Epithelial cell of proximal tubule (primary cell): ENCODE results near the gene VPS33B. TPM values are rescaled to one million over a fixed set of nuclear protein-coding genes. Genes with fewer than 3 reads are reported as not detected.
"Not testable (repeated sequence)": the region's sequence is repeated elsewhere in the genome, so short reads cannot be mapped to it uniquely, and the experiment has no call there.

Source experiments
- DNase-seq: peaks from one replicate; pipeline ENCODE4 v3.0.0-alpha.2; 2011; ENCODE audit warnings: low read depth
- H3K4me3 ChIP-seq: 2 replicates; pipeline ENCODE4 v1.5.1; 2011; ENCODE audit warnings: low read depth, mild to moderate bottlenecking, low read length
- total RNA-seq: library from RNA; depleted of rRNA; stranded (reverse); fragments of >200 nt; gene quantifications from 2 replicates; pipeline ENCODE4 v1.2.3, GENCODE V29; 2015
- TF ChIP-seq, protein P1 (sequence below): conservative IDR thresholded peaks from 2 replicates; pipeline ENCODE4 v1.5.1; 2012; ENCODE audit warnings: low read depth, mild to moderate bottlenecking, low read length

VPS33B gene
- total RNA-seq, 1 donor from 2014 or later, result 17.3 TPM

DNA sequence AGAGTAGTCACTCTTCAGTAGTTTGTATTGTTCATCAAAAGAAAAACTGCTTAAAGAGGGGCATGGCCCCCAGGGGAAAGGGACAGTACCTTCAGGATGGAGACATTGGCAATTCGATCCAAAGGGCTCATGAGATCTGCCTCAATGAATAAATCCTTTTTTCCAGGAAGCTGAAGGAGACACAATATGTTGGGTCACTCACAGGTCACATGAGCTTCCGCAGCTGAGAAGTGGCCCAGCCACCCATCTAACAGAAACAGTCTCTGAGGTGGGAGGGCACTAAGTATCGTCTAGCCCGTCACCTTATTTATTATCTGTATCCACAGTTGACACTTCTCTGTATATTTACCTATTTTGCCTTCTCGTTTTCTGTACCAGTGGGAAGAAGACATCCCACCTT is 4.7 kb downstream of the VPS33B start:
- TF ChIP-seq, protein P1, sequence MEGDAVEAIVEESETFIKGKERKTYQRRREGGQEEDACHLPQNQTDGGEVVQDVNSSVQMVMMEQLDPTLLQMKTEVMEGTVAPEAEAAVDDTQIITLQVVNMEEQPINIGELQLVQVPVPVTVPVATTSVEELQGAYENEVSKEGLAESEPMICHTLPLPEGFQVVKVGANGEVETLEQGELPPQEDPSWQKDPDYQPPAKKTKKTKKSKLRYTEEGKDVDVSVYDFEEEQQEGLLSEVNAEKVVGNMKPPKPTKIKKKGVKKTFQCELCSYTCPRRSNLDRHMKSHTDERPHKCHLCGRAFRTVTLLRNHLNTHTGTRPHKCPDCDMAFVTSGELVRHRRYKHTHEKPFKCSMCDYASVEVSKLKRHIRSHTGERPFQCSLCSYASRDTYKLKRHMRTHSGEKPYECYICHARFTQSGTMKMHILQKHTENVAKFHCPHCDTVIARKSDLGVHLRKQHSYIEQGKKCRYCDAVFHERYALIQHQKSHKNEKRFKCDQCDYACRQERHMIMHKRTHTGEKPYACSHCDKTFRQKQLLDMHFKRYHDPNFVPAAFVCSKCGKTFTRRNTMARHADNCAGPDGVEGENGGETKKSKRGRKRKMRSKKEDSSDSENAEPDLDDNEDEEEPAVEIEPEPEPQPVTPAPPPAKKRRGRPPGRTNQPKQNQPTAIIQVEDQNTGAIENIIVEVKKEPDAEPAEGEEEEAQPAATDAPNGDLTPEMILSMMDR, result no peak
- no peak overlapping the region for H3K4me3 ChIP-seq
- no peak for DNase-seq

DNA sequence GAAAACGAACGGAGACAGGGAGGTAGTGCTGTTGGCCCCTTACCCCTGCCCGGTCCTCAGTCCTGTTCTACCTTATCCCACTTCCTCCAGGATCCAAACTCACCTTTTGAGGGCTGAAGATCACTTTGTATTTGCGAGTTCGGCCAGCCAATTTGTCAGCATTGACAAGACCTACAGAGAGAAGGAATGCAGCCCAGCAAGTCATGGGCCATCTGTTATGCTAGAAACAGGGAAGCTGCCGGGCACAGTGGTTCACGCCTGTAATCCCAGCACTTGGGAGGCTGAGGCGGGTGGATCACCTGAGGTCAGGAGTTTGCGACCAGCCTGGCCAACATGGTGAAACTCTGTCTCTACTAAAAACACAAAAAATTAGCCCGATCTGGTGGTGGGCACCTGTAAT is 8.7 kb downstream of the VPS33B start:
- DNase-seq, H3K4me3 ChIP-seq: not testable (repeated sequence)

DNA sequence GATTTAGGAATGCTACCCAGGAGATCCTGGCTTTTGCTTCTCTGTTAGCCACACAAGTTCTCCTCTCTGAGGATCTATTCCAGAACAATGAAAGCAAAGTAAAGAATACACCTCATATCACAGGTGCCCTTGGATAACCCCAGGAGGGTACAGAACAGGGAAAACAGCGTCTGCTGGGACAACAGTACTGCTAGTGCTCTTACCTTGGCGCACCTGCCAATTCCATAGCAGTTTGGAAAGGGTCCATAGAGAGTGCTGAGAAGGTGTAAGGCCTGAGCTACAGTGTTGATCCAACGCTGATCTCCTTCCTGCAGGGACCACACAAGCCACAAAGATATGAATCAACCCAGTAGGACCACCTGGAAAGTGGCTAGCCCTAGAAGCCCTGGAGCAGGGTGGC is 15.1 kb downstream of the VPS33B start:
- DNase-seq, result no peak
- TF ChIP-seq, protein P1, result no peak
- no peak overlapping the region for H3K4me3 ChIP-seq

- no peak for DNase-seq
- no peak overlapping the region for H3K4me3 ChIP-seq
- TF ChIP-seq, protein P1, result no peak
Observed at GRCh38 chr15:91001209-91001608, 21.2 kb downstream of the VPS33B start.

DNA sequence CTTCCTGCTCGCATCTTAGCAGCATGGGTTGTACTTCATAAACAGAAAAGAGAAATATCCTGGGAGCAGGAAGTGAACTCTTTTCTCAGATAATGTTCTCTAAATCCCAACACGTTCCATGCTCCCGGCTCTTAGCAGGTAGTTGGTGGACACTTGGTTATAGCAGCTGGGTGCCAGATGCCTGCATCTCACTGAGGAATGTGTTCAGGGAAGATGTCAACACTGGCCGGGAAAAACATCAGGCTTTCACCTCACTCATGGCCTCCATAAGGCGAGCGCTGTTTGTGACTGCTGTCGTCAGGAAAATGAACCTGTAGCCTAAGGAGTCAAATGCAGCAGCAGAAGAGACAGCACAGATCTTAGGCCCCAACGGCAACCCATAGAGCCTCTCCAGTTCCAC is 23.7 kb downstream of the VPS33B start:
- H3K4me3 ChIP-seq, result no peak overlapping the region
- DNase-seq, result no peak
- TF ChIP-seq, protein P1, result no peak

DNA sequence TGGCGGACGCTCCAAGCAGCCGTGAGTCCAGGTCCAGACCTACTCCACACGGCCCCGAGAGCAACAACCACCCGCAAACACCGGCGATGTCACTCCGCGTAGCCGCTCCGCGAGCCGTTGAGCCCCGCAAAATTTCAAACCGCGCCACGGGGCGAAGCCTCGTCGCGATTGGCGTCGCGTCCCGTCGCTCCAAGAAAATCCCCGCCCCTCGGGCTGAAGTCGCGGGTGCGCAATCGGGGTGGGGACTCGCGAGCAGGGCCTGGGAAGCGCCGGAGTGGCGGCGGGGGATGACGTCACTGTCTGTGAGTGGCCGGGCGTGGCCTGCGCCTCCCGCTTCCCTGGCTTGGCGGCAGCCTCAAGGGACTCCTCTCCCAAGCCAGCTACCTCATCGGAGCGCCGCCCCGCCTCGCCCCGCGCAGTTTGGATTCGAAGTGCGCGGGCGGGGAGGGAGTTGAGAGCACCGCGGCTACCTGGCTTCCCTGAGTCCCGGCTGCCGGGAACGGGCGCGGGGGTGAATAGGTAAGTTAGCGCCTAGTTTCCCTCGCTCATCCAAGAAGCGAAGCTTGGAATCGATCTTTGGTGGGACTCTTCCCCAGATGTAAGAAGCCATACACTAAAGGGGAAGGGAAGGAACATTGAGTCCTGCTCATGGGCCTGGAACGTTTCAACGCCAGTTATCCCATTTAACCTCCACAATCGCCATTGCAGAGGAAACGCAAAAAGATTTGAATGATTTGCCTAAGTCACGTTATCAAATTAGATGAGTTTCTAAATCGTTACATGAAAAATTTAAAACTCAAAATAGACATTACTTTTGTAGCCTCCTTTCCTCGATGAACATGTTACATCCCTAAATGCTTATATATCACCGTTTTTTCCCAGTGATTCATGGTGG is 27.7 kb downstream of the VPS33B start, which contains the start of gene PRC1:
Gene PRC1, minus strand, starts transcription at position 119 of the 895 bp plus-strand sequence. Its CDS starts 118 bp downstream, at position 1.
- TF ChIP-seq, protein P1, result no peak
- peak; percentile 55 for DNase-seq
- peak within 1 kb of the TSS; percentile 85 for H3K4me3 ChIP-seq

GRCh38 chr15:90994059-90994416 is 28.4 kb downstream of the VPS33B start:
- TF ChIP-seq, protein P1, result no peak
- DNase-seq, result no peak
- peak overlapping the region; percentile 85 for H3K4me3 ChIP-seq
